Stimulated activated CD4-positive, alpha-beta T cell treated with anti-CD3 and anti-CD28 coated beads, TNF-alpha, amount 100 ng/mL, for 48 hours (primary cell): ENCODE data around the gene HOXA3.

ENCODE experiments used
- DNase-seq, 3 donors: peaks; one replicate each; pipeline ENCODE4 v3.0.0-alpha.2; 2020; ENCODE audit warnings: low read depth in 3 of 3

Gene HOXA3

GRCh38 chr7:27115221-27116026, 37.0 kb downstream of the HOXA3 start:
- DNase-seq = no peak

DNA sequence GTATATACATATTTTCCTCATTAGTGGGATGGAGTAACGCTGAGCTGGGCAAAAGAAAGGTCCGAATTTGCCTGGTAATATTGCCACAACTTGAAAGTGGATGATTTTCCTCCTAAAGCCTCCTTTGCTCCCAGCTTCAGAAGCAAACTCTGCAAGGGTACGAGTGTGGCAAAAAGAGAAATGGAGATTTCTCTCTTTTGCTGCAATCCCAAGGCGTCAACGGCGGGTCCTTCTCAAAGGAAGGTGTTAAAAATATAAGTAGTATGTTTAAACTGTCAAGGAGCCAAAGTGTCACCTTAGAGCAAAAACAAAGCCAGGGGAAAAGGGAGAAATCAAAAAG, 37.5 kb downstream of the HOXA3 start:
- DNase-seq = no peak

DNA sequence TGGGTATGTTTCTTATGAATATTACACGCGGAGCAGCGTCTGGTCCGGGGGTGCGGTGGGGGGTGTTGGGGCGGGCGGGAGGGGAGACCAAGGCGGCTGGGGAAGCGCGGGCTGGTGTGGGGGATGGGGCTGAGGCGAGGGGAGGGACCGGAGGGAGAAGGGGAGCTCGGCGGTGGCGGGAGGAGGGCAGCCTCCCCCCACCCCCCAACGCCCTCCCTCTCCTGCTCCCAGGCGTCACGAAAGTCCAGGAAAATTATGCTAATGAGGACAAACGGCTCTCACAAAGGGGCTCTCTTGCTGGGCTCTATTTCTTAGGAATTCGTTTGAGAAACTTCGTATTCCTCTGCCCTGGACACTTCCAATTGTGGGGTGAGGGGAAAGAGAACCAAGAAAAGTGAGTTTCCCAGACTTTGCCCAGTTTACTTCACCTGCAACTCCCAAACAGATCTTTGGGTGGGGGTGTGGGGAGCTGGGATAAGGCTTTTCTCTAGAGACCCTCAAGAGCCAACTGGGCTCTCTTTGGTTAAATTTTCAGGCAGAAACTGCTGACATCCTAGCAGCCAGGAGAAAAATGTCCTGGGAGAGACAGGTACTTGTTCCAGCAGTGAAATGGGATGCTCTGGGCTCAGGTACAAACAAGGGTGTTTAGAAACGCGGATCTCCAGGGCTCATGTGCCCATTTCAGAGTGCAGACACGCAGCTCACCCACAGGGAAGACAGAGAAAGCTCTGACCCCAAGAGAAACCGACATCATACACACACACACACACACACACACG, 38.2 kb downstream of the HOXA3 start:
- no peak for DNase-seq

- DNase-seq = no peak
Measured at GRCh38 chr7:27112955-27113949, 39.1 kb downstream of the HOXA3 start.

DNA sequence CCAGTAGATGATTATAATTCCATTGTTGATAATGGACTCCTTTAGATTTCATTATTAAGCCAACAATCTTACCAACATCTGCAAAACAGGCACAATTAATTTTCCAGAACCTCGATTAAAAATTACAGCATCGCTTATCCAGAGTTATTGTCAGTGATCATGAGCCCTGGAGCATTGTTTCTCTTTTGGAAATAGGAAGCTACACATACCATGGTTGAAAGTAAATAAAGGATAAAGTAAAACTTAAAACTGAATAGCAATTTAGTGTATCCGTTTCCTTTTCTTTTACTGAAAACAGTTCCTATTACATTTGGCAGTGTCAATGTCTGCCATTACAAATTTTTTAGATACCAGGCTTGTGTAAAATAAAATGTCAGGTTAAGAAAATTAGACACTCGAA, 40.0 kb downstream of the HOXA3 start:
- no peak for DNase-seq

GRCh38 chr7:27111751-27112277, 40.6 kb downstream of the HOXA3 start:
- no peak for DNase-seq

- DNase-seq = no peak
Measured at GRCh38 chr7:27111042-27111750, 41.2 kb downstream of the HOXA3 start.

DNA sequence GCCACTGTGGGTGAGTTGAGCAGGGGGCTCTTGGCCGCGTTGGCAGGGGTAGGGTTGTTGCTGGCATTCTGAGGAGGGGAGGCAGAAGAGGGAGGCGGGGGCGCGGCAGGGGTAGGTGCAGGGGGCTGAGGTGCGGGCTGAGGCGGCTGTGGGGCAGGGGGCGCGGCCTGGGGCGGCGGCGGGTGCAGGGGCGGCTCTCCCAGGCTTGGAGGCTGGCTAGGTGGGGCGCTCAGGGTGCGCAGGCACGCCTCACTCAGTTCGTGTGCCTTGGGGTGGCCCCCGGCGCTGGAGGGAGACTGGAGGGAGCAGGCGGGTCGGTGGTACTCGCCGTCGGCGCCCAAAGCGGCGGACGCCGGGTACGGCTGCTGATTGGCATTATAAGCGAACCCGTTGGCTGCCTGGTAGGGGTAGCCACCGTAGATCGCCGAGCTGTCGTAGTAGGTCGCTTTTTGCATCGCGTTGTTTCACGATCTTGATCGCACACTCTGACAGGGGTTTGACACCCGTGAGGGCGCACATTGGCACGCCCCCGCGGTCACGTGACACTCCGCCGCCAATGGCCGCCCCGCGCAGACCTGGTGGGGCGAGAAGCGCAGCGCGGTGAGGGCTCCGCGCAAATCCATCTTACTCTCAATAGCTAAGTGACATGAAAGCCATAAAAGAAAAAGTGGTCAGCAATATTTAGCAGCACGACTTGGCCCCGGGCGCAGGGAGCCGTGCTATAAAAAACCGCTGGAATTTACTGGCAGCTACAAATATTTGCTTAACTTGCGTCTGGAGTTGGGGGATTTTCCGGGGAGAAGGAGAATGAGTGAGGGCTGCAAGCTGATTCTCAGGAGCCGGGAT, 42.0 kb downstream of the HOXA3 start:
- no peak for DNase-seq

DNA sequence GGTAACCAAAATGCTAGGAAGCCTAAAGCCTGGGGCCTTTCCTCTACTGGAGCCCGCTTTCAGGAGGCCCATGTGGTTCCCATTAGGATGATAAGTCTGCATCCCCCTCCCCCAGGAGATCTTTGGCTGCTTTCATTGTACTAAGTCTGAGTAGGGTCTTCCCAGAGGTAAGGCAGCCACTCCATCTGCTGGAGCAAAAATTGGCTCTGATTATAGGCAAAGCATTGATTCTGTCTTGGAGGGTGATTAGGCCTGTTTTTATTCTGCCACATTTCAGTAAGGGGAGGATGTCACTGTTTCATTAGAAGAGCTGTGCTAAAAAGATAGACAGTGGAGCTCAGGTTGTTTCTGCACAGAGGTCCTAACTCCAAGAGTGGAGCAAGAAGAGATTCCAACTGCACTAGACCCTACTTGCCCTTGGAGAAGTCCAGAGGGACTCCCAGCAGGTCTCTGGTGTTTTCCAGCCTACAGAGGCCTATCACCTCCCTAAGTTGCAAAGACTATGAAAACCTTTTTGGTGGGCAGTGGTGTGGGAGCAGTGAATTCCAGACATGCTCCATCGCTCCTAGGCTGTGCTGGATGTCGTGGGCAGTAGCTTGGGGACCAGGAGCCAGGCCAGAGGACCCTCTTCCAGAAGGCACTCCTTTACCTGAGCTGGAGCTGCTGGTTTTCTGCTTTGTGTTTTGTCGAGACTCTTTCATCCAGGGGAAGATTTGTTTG, 42.8 kb downstream of the HOXA3 start:
- no peak for DNase-seq

DNA sequence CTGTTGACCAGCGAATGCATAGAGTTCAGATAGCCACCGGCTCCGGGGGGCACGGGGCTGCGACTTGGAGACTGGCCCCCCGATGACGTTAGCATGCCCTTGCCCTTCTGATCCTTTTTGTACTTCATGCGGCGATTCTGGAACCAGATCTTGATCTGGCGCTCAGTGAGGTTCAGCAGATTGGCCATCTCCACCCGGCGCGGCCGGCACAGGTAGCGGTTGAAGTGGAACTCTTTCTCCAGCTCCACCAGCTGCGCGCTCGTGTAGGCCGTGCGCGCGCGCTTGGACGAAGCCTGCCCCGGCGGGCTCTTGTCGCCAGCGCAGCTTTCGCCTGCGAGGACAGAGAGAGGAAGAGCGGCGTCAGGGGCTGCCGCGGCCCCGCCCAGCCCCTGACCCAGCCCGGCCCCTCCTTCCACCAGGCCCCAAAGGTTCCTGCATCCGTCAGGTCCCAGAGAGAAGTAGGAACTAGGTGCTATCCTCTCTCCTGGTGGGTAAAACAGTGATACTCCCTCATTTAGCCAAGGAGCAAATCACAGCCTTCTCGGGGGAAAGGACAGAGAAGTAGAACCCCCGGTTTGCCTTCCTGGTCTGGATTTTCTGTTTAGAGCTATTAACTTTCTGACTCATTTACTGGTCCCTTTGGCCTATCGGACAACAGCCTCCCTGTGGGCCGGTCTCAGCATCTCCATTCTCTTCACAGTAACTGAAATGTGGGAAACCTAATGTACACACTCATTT, 43.8 kb downstream of the HOXA3 start:
- no peak for DNase-seq

DNA sequence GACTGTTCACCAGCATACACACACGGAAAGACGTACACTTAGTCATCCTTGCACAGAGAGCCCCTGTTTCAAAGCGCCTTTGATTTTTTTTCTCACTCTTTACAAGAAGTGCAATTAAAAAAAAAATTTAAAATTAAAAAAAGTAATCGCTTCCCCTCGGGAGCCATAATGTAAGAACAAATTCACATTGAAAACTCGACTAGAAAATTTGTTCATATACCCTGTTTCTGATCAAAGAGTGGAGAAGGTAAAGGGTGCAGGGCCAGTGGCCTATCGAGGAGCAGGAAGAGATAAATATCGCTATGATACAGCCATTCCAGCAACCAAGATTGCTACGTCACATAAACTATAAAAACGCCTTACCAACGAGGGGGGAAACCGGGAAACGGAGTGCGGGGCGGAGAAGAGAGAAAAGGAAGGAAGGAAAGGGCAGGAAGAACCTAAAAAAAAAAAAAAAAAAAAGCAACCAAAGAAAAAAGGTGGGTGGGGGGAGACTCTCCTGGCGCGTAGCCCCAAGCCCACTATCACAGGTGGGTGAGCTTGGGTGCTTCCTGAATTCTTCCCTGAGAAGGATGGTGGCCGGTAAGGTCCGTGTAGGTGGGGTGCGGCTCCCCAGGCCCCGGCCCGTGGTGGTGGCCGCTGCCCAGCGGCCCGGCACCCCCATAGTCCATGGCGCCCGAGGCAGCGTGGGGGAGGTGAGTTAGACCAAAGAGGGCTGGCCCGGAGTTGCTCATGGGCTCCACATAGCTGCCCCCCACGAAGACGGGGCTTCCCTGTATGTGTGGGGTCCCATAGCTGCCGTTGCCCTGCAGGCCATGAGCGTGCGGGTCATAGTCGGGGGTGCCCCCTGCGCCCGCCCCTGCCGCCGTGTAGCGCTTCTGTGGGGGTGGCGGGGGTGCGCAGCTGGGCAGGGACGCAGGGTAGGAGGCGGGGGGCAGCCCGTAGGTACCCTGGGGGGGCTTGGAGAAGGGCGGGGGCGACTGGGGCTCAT, 44.7 kb downstream of the HOXA3 start:
- DNase-seq = no peak

DNA sequence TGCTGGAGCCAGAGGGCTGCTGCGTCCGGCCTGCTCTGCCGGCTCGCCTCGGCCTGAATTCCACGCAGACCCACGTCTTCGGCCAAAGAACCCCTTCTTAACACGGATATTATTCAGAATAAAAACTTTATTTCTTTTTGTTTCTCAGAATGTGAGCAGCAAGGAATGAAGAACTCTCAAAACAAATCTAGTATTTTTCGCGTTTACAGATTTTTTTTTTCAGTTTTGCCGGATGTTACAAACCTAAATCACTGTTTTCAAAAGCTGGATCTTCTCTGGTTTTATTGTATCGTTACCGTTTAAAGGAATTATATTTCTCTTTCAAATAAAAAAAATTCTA, 45.5 kb downstream of the HOXA3 start:
- DNase-seq = no peak

DNA sequence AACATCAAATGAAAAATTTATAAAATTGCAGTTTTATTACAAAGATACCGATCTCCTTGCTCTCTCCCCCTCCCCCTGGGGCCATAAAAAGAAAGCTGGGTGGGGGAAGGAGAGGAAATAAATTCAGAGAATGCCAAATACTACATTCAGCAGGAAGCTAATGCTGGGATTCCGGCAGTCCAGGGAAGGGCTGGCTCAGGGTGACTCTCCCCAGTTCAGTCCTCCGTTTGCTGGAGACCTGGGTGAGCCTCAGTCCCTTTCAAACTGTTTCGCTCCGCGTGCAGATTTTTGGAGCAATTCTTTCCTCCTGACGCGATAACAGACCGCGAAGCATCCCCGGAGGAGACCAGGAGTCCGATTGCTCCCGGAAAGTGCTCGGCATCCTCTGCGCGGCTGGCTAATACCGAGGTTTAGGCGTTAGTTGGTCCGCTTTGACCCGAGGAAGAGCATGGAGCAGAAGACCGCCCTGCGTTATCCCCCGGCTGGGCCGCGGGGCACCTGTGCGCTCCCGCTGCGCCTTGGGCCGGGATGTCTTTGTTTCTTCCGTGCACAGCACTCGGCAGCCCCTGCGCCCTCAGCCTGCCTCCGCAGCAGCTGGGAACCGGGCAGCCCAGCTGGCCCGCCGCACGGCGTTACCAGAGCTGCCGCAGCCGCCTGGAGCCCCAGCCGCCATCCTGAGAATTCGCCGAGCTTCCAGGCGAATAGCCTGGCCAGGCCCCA, 46.0 kb downstream of the HOXA3 start:
- DNase-seq = no peak

GRCh38 chr7:27105301-27106031, 46.9 kb downstream of the HOXA3 start:
- no peak for DNase-seq

DNA sequence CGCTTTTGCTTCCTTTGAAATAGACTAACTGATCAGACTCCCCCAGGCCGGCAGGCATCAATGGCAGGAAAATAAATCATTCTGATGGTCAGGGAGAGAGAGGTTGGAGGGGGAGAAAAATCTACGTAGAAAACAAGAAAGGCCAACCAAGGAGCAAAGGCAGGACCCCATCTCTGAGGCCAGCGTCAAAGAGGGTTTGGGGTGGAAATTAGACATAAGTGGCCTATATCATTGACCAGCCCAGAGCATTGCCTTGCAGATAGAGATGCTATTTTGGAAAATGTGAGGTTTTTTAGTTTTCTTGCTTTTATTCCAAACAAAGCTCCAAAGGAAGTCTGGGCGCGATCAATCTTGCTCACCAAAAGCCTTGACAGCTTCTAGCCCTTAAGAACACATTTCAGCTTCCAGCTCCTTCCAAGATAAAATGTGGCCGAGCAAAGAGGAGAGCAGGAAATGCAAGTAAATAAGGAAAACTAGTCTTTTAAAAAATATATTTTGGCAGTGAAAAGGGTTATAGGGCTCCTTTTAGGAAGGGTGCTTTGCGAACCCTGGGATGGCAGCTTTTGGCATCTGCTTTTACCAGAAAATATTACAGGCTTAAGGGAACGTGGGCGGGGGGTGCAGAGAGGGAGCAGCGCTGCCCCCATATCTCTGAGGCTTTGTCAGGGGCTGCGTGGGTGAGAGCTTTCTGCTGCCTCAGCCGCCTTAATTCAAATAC, 47.9 kb downstream of the HOXA3 start:
- no peak for DNase-seq
